ELF-1 (cell line): ENCODE results near the gene ACAD11.

Source experiments
- DNase-seq: peaks from one replicate; pipeline ENCODE4 v3.0.0-alpha.2; 2016; ENCODE audit warnings: low read depth, low spot score

ACAD11 gene

GRCh38 chr3:132555306-132556035 lies 104.1 kb downstream of the ACAD11 start:
- no peak for DNase-seq

- DNase-seq, result no peak
Measured at GRCh38 chr3:132554437-132554836, 105.2 kb downstream of the ACAD11 start.

- DNase-seq, result no peak
Measured at GRCh38 chr3:132553826-132554225, 105.8 kb downstream of the ACAD11 start.

GRCh38 chr3:132550579-132551305 lies 108.9 kb downstream of the ACAD11 start:
- DNase-seq, result no peak

GRCh38 chr3:132549890-132550578 lies 109.6 kb downstream of the ACAD11 start:
- no peak for DNase-seq

- DNase-seq, result no peak
Measured at GRCh38 chr3:132549169-132549568, 110.4 kb downstream of the ACAD11 start.

GRCh38 chr3:132545471-132545870 lies 114.1 kb downstream of the ACAD11 start:
- no peak for DNase-seq

- no peak for DNase-seq
Measured at GRCh38 chr3:132544130-132544529, 115.5 kb downstream of the ACAD11 start.

GRCh38 chr3:132543011-132543739 lies 116.4 kb downstream of the ACAD11 start:
- no peak for DNase-seq

- no peak for DNase-seq
Measured at GRCh38 chr3:132542577-132542976, 117.0 kb downstream of the ACAD11 start.

- DNase-seq, result no peak
Measured at GRCh38 chr3:132539681-132540080, 119.9 kb downstream of the ACAD11 start.

- DNase-seq, result no peak
Measured at GRCh38 chr3:132538072-132538471, 121.5 kb downstream of the ACAD11 start.

GRCh38 chr3:132537297-132537696 lies 122.3 kb downstream of the ACAD11 start:
- DNase-seq, result no peak

- no peak for DNase-seq
Measured at GRCh38 chr3:132536442-132537153, 123.0 kb downstream of the ACAD11 start.

- peak; percentile 63 for DNase-seq
Measured at GRCh38 chr3:132535575-132536441, 123.8 kb downstream of the ACAD11 start.

GRCh38 chr3:132530624-132531023 lies 129.0 kb downstream of the ACAD11 start:
- no peak for DNase-seq

GRCh38 chr3:132522353-132522752 lies 137.3 kb downstream of the ACAD11 start:
- DNase-seq, result no peak

- no peak for DNase-seq
Measured at GRCh38 chr3:132521901-132522300, 137.7 kb downstream of the ACAD11 start.

GRCh38 chr3:132519914-132520313 lies 139.7 kb downstream of the ACAD11 start:
- no peak for DNase-seq

- no peak for DNase-seq
Measured at GRCh38 chr3:132517311-132517710, 142.3 kb downstream of the ACAD11 start.
